Measurements from ENCODE around the gene YBX2. TPM values are rescaled to one million over a fixed set of nuclear protein-coding genes. Genes with fewer than 3 reads are reported as not detected.
A peak's percentile ranks its signal among the peaks of the same experiment; 100 is the strongest.

The YBX2 gene
- total and polyA plus RNA-seq, 12 donors = 0.06 to 1.4 (median 0.19) TPM; not detected in 6

DNA sequence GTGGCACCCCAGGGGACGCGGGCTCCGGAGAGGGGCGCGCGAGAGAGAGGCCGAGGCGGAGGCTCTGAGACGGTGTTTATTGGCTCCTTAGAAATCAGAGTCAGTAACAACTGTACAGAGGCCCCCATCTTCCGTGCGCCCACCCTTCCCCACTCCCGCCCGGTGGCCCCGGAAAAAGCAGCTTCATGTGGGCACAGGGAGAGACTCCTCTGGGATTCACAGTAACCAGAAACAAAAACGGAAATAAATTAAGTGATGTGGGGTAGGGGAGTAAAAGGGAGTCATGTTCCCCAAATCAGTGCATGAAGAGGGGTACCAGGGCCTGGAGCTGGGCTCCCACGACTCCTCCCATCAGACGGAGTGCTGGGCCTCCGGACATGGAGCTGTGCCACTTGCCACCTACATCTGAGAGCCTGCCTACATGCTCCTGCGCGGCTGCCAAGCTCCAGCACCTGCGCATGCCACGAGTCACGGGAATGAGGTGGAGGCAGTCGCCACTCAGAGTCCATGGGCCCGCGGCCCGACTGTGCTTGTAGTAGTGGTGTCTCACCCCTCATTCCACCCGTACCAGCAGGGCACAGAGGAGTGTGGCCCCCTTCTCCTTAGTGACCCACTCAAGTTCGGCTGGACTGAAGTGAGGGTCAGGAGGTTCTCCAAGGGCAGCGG is 21.3 kb upstream of the YBX2 start:
- Histone ChIP-seq H3K9me3 (replicated peaks in 1 of 3) (no peaks in the 10 kb centered on the region), H3K4me3 (peak overlapping the region in 3 of 4 donors; percentile 43 to 99 (median 77)), H3K36me3 (replicated peaks in 1 of 2) (peaks cover 0 to 64% of the 10 kb centered on the region in 2 donors), H3K4me1 (replicated peaks in 1 of 2) (peaks cover 22 to 46% of the 10 kb centered on the region in 2 donors), H3K27me3 (no peaks in the 10 kb centered on the region), H3K27ac (peak overlapping the region; percentile 43 to 100 (median 93))
- intact Hi-C loops (cut with DNase I) = no loop called here
- peak in 2 of 7 donors; percentile 58 to 76 for DNase-seq
- 12 to 37% (median 25%) methylated on average over 17 to 30 of the region's 30 CpGs for WGBS, 4 donors
- TF ChIP-seq POLR2A (IDR thresholded peaks at IDR 0.05) = no peak
- TF ChIP-seq, protein P1, sequence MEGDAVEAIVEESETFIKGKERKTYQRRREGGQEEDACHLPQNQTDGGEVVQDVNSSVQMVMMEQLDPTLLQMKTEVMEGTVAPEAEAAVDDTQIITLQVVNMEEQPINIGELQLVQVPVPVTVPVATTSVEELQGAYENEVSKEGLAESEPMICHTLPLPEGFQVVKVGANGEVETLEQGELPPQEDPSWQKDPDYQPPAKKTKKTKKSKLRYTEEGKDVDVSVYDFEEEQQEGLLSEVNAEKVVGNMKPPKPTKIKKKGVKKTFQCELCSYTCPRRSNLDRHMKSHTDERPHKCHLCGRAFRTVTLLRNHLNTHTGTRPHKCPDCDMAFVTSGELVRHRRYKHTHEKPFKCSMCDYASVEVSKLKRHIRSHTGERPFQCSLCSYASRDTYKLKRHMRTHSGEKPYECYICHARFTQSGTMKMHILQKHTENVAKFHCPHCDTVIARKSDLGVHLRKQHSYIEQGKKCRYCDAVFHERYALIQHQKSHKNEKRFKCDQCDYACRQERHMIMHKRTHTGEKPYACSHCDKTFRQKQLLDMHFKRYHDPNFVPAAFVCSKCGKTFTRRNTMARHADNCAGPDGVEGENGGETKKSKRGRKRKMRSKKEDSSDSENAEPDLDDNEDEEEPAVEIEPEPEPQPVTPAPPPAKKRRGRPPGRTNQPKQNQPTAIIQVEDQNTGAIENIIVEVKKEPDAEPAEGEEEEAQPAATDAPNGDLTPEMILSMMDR (IDR thresholded peaks at IDR 0.05) = no peak

DNA sequence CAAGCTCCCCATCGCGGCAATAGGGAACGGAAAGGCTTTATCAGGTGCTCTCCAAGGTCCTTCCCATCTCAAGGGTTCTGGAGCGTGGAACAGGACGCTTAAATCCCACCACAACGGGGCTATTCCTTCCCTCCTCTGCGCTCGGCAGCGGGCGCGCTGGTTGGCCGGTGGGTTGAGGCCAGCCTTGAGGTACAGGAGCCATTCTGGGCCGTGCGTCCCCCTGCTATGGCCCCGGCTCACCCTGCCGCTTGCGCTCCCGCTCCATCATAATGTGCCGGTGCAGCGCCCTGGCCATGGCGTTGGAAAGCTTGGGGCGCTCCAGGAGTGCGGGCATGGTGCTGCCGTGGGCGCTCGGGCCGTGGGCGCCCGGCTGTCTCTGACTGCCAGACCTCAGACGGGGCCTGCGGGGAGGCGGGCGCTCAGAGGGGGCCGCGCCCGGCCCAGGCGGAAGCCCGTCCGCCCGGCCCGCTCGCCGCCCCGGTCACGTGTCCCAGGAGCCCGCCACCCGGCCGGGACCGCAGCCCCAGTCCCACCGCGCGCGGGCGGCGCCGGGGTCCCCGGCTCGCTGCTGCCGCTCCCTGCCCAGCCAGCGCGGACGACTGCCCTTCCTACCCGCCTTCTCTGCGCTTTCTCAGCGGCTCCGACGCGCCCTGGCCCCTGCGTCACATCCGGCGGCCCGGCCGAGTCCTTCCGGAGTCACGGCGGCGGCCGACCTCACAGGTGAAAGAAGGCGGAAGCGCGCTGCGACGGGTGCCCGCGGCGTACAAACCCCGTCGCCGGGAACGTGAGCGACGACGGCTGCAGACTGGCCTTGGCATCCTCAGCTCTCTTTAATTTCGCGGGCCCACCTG is 20.5 kb upstream of the YBX2 start, which contains the start of gene GPS2:
TSS of gene GPS2 (minus strand) at position 642 of the 851 bp plus-strand sequence. CDS start at position 334, 308 bp downstream.
- H3K4me3 ChIP-seq = peak within 1 kb of the TSS in 3 of 4 donors; percentile 43 to 99 (median 77)
- intact Hi-C loops (cut with DNase I) = no loop called here
- H3K36me3 ChIP-seq (replicated peaks in 1 of 2) = peaks cover 0 to 64% of the 10 kb centered on the region in 2 donors
- peaks cover 22 to 52% of the 10 kb centered on the region in 2 donors for H3K4me1 ChIP-seq (replicated peaks in 1 of 2)
- H3K27ac ChIP-seq = peak within 1 kb of the TSS; percentile 43 to 100 (median 93)
- H3K9me3 ChIP-seq (replicated peaks in 1 of 3) = no peaks in the 10 kb centered on the region
- no peaks in the 10 kb centered on the region for H3K27me3 ChIP-seq
- TF ChIP-seq, protein P1 (IDR thresholded peaks at IDR 0.05) = peak in 1 of 6 experiments; percentile 1
- TF ChIP-seq POLR2A (IDR thresholded peaks at IDR 0.05) = peak; percentile 78 to 85
- 0% methylated on average over 9 to 95 of the region's 95 CpGs for WGBS, 4 donors
- DNase-seq = peak; percentile 89 to 96 (median 93)

- peaks cover 29 to 61% of the 10 kb centered on the region in 2 donors for H3K4me1 ChIP-seq (replicated peaks in 1 of 2)
- no peaks in the 10 kb centered on the region for H3K27me3 ChIP-seq
- H3K36me3 ChIP-seq (replicated peaks in 1 of 2) = peaks cover 0 to 69% of the 10 kb centered on the region in 2 donors
- intact Hi-C loops (cut with DNase I) = no loop called here
- H3K27ac ChIP-seq = peak overlapping the region; percentile 33 to 100 (median 93)
- 41 to 43% (median 42%) methylated on average over 9 of the region's 9 CpGs for WGBS, 4 donors
- no peaks in the 10 kb centered on the region for H3K9me3 ChIP-seq (replicated peaks in 1 of 3)
- DNase-seq = no peak
- H3K4me3 ChIP-seq = peak overlapping the region in 3 of 4 donors; percentile 43 to 99 (median 77)
- TF ChIP-seq, protein P1 (IDR thresholded peaks at IDR 0.05) = no peak
- TF ChIP-seq POLR2A (IDR thresholded peaks at IDR 0.05) = no peak
These were observed 19.7 kb upstream of the YBX2 start for GRCh38 chr17:7313890-7314718.

Data from adrenal gland (tissue), 12 donors.